Body of pancreas (tissue), 4 donors: ENCODE results near the gene CNIH2.

Experiments used
- CTCF ChIP-seq, 7 experiments: fragments of 450-650 bp in 4 of 7; fragments of 200-600 bp in 3 of 7; sonication (generic) in 3 of 7; IDR thresholded peaks; one replicate each; pipeline ENCODE4 v1.5.1; 2016 to 2019; ENCODE audit warnings: antibody characterized with exemption in 7 of 7
- POLR2A ChIP-seq, 3 donors: fragments of 450-650 bp; IDR thresholded peaks; one replicate each; pipeline ENCODE4 v1.6.1; 2016; ENCODE audit warnings: antibody characterized with exemption in 3 of 3, mild to moderate bottlenecking in 2 of 3

GRCh38 chr11:66262696-66263095, 15.3 kb upstream of the CNIH2 start:
- TF ChIP-seq CTCF (IDR thresholded peaks at IDR 0.05) (no peak), POLR2A (IDR thresholded peaks at IDR 0.05) (no peak)
